Tibial artery (tissue), 4 donors: ENCODE results near the gene EPB41L2.

Experiments
- DNase-seq, 2 donors: peaks; one replicate each; pipeline ENCODE4 v3.0.0-alpha.2; 2019
- H3K27ac ChIP-seq, 2 donors: fragments of 200-600 bp; sonication (generic) in 1 of 2; 1 replicate in 1 of 2; 2 replicates in 1 of 2; pipeline ENCODE4 v1.5.1; 2018 to 2019; ENCODE audit warnings: mild to moderate bottlenecking in 1 of 2
- H3K27me3 ChIP-seq, 2 donors: fragments of 200-600 bp; sonication (generic) in 1 of 2; one replicate each; pipeline versions ENCODE4 v1.5.1 to v1.6.0; 2016 to 2019
- H3K36me3 ChIP-seq, 3 donors: fragments of 200-600 bp; sonication (generic) in 2 of 3; one replicate each; pipeline ENCODE4 v1.5.1; 2016 to 2019; ENCODE audit warnings: mild to moderate bottlenecking in 2 of 3
- H3K4me1 ChIP-seq, 4 donors: fragments of 200-600 bp; sonication (generic) in 2 of 4; 1 replicate in 3 of 4; 2 replicates in 1 of 4; pipeline ENCODE4 v1.5.1; 2016 to 2019
- H3K4me3 ChIP-seq, 2 donors: fragments of 200-600 bp; sonication (generic) in 1 of 2; 1 replicate in 1 of 2; 2 replicates in 1 of 2; pipeline ENCODE4 v1.5.1; 2018 to 2019; ENCODE audit warnings: mild to moderate bottlenecking in 2 of 2
- H3K9me3 ChIP-seq, 3 donors: fragments of 200-600 bp; sonication (generic) in 1 of 3; one replicate each; pipeline ENCODE4 v1.5.1; 2016 to 2019
- CTCF ChIP-seq, 2 experiments: fragments of 200-600 bp in 1 of 2; fragments of 450-650 bp in 1 of 2; IDR thresholded peaks; one replicate each; pipeline ENCODE4 v1.5.1; 2017 to 2019; ENCODE audit warnings: antibody characterized with exemption in 2 of 2, mild to moderate bottlenecking in 1 of 2, moderate library complexity in 1 of 2
- intact Hi-C: fragments of 100-400 bp; cut with DNase I; formaldehyde crosslinking; loops from one replicate; pipeline ENCODE4 v1.15.0; 2023; ENCODE audit warnings: low total_unique reads

The EPB41L2 gene

GRCh38 chr6:131041814-131042213 lies 21.2 kb downstream of the EPB41L2 start:
- Histone ChIP-seq H3K4me1 (peaks cover 0 to 22% (median 3%) of the 10 kb centered on the region in 4 donors), H3K36me3 (no peaks in the 10 kb centered on the region), H3K27me3 (no peaks in the 10 kb centered on the region), H3K4me3 (no peak overlapping the region), H3K9me3 (no peaks in the 10 kb centered on the region), H3K27ac (no peak overlapping the region)
- DNase-seq, result no peak
- intact Hi-C loops, result no loop called here
- TF ChIP-seq CTCF (IDR thresholded peaks at IDR 0.05), result no peak

GRCh38 chr6:131040866-131041265 lies 22.2 kb downstream of the EPB41L2 start:
- no peaks in the 10 kb centered on the region for H3K27me3 ChIP-seq
- no peak for TF ChIP-seq CTCF (IDR thresholded peaks at IDR 0.05)
- no peak overlapping the region for H3K27ac ChIP-seq
- H3K4me3 ChIP-seq, result no peak overlapping the region
- intact Hi-C loops, result no loop called here
- H3K9me3 ChIP-seq, result no peaks in the 10 kb centered on the region
- peaks cover 0 to 22% (median 3%) of the 10 kb centered on the region in 4 donors for H3K4me1 ChIP-seq
- no peaks in the 10 kb centered on the region for H3K36me3 ChIP-seq
- no peak for DNase-seq

GRCh38 chr6:131039345-131039680 lies 23.7 kb downstream of the EPB41L2 start:
- H3K27ac ChIP-seq, result no peak overlapping the region

GRCh38 chr6:131038597-131039344 lies 24.3 kb downstream of the EPB41L2 start:
- no peaks in the 10 kb centered on the region for H3K36me3 ChIP-seq
- H3K27ac ChIP-seq, result no peak overlapping the region
- no peaks in the 10 kb centered on the region for H3K9me3 ChIP-seq
- DNase-seq, result no peak
- no peak for TF ChIP-seq CTCF (IDR thresholded peaks at IDR 0.05)
- peaks cover 0 to 22% (median 3%) of the 10 kb centered on the region in 4 donors for H3K4me1 ChIP-seq
- no peaks in the 10 kb centered on the region for H3K27me3 ChIP-seq
- intact Hi-C loops, result no loop called here
- H3K4me3 ChIP-seq, result no peak overlapping the region

More at GRCh38 chr6:131039345-131039680, 23.7 kb downstream of the EPB41L2 start:
- TF ChIP-seq CTCF (IDR thresholded peaks at IDR 0.05), result no peak
- intact Hi-C loops, result no loop called here
- H3K36me3 ChIP-seq, result no peaks in the 10 kb centered on the region
- H3K9me3 ChIP-seq, result no peaks in the 10 kb centered on the region
- H3K4me3 ChIP-seq, result no peak overlapping the region
- DNase-seq, result no peak
- H3K27me3 ChIP-seq, result no peaks in the 10 kb centered on the region
- H3K4me1 ChIP-seq, result peaks cover 0 to 22% (median 3%) of the 10 kb centered on the region in 4 donors

- H3K27ac ChIP-seq, result no peak overlapping the region
- H3K4me1 ChIP-seq, result peaks cover 0 to 21% (median 3%) of the 10 kb centered on the region in 4 donors
- H3K27me3 ChIP-seq, result no peaks in the 10 kb centered on the region
- no peaks in the 10 kb centered on the region for H3K9me3 ChIP-seq
- H3K4me3 ChIP-seq, result no peak overlapping the region
- no peak for TF ChIP-seq CTCF (IDR thresholded peaks at IDR 0.05)
- no peak for DNase-seq
- intact Hi-C loops, result no loop called here
- no peaks in the 10 kb centered on the region for H3K36me3 ChIP-seq
Measured at GRCh38 chr6:131037194-131037897, 25.7 kb downstream of the EPB41L2 start.
